Suppressor macrophage (primary cell): ENCODE data around the gene ERFE.
"Not testable (repeated sequence)": the region's sequence is repeated elsewhere in the genome, so short reads cannot be mapped to it uniquely, and the experiment has no call there.

Source experiments
- DNase-seq, 4 experiments: peaks; one replicate each; pipeline ENCODE4 v3.0.0-alpha.2; 2020 to 2022

The ERFE gene

GRCh38 chr2:238170386-238171071, 11.8 kb downstream of the ERFE start:
- no peak for DNase-seq

- not testable (repeated sequence) for DNase-seq
Measured at GRCh38 chr2:238171072-238171431, 12.3 kb downstream of the ERFE start.

- no peak for DNase-seq
Measured at GRCh38 chr2:238171575-238172187, 12.9 kb downstream of the ERFE start.

- DNase-seq = no peak
Measured at GRCh38 chr2:238172439-238172838, 13.7 kb downstream of the ERFE start.

GRCh38 chr2:238173692-238174091, 14.9 kb downstream of the ERFE start:
- DNase-seq = no peak

GRCh38 chr2:238174291-238174690, 15.5 kb downstream of the ERFE start:
- DNase-seq = no peak

GRCh38 chr2:238174701-238175100, 15.9 kb downstream of the ERFE start:
- DNase-seq = no peak

GRCh38 chr2:238176613-238177012, 17.8 kb downstream of the ERFE start:
- DNase-seq = no peak

- no peak for DNase-seq
Measured at GRCh38 chr2:238180554-238180953, 21.8 kb downstream of the ERFE start.

GRCh38 chr2:238182362-238182761, 23.6 kb downstream of the ERFE start:
- DNase-seq = no peak

GRCh38 chr2:238183821-238184220, 25.1 kb downstream of the ERFE start:
- no peak for DNase-seq

- DNase-seq = no peak
Measured at GRCh38 chr2:238187618-238188548, 29.1 kb downstream of the ERFE start.

GRCh38 chr2:238190445-238190844, 31.7 kb downstream of the ERFE start:
- no peak for DNase-seq

- peak in 1 of 4 experiments; percentile 16 for DNase-seq
Measured at GRCh38 chr2:238202326-238203093, 43.7 kb downstream of the ERFE start.

GRCh38 chr2:238203094-238203972, 44.6 kb downstream of the ERFE start, which contains the start of gene ILKAP:
Gene ILKAP (minus strand): TSS chr2:238203695. CDS start chr2:238203553, 142 bp downstream.
- DNase-seq = peak; percentile 93 to 97 (median 96)

GRCh38 chr2:238203973-238204683, 45.4 kb downstream of the ERFE start:
- DNase-seq = peak in 2 of 4 experiments; percentile 14 to 29

- no peak for DNase-seq
Measured at GRCh38 chr2:238207006-238207405, 48.2 kb downstream of the ERFE start.

GRCh38 chr2:238216651-238217184, 57.9 kb downstream of the ERFE start:
- no peak for DNase-seq
